Activated naive CD4-positive, alpha-beta T cell treated with anti-CD3 and anti-CD28 coated beads, Interleukin-2, amount 10 ng/mL, durations not matched to agents 7 days and 5 days (primary cell): Measurements from ENCODE around the gene FRMD8.

Source experiments
- CTCF ChIA-PET: fragments of 350-600 bp; sonication (Branson Sonifier 250); formaldehyde crosslinking; loops from one replicate; lab custom pipeline; 2021; ENCODE audit warnings: antibody characterized with exemption; lab: Charles Lee
- DNase-seq: peaks from one replicate; pipeline ENCODE4 v3.0.0-alpha.2; 2020
- H3K27ac Mint-ChIP-seq: one replicate; pipeline ENCODE4 v1.8.0; 2021; ENCODE audit warnings: mild to moderate bottlenecking, moderate library complexity, mixed read lengths
- H3K27me3 Mint-ChIP-seq: one replicate; pipeline ENCODE4 v1.8.0; 2021; ENCODE audit warnings: mild to moderate bottlenecking, mixed read lengths
- H3K36me3 Mint-ChIP-seq: one replicate; pipeline ENCODE4 v1.8.0; 2021; ENCODE audit warnings: mixed read lengths
- H3K4me1 Mint-ChIP-seq: one replicate; pipeline ENCODE4 v1.8.0; 2021; ENCODE audit warnings: mixed read lengths
- H3K4me3 Mint-ChIP-seq: one replicate; pipeline ENCODE4 v1.8.0; 2021; ENCODE audit warnings: mild to moderate bottlenecking, moderate library complexity, mixed read lengths
- H3K9me3 Mint-ChIP-seq: one replicate; pipeline ENCODE4 v1.8.0; 2021; ENCODE audit warnings: mixed read lengths

Gene FRMD8

GRCh38 chr11:65452806-65453490, 66.5 kb downstream of the FRMD8 start:
- no peak overlapping the region for H3K4me3 Mint-ChIP-seq
- peaks cover 3% of the 10 kb centered on the region for H3K36me3 Mint-ChIP-seq
- peaks cover 2% of the 10 kb centered on the region for H3K9me3 Mint-ChIP-seq
- CTCF ChIA-PET: interaction anchor here (0.6 kb wide), 1 partner anchor 25 kb away, joined by 3 read pairs; no protein-coding TSS in a partner anchor
- H3K27ac Mint-ChIP-seq: no peak overlapping the region
- H3K4me1 Mint-ChIP-seq: peaks cover 30% of the 10 kb centered on the region
- no peak for DNase-seq
- peaks cover 12% of the 10 kb centered on the region for H3K27me3 Mint-ChIP-seq

- no peak for DNase-seq
- peaks cover 1% of the 10 kb centered on the region for H3K9me3 Mint-ChIP-seq
- H3K4me3 Mint-ChIP-seq: peak overlapping the region; percentile 90
- peak overlapping the region; percentile 74 for H3K27ac Mint-ChIP-seq
- CTCF ChIA-PET: interaction anchor here (1.0 kb wide), 1 partner anchor 17 kb away, joined by 3 read pairs; no protein-coding TSS in a partner anchor
- H3K36me3 Mint-ChIP-seq: peaks cover 3% of the 10 kb centered on the region
- H3K27me3 Mint-ChIP-seq: peaks cover 8% of the 10 kb centered on the region
- peaks cover 30% of the 10 kb centered on the region for H3K4me1 Mint-ChIP-seq
These were observed 67.9 kb downstream of the FRMD8 start for GRCh38 chr11:65454311-65454695.

GRCh38 chr11:65454696-65455456, 68.4 kb downstream of the FRMD8 start:
- CTCF ChIA-PET: interaction anchor here (1.0 kb wide), 1 partner anchor 17 kb away, joined by 3 read pairs; no protein-coding TSS in a partner anchor
- H3K36me3 Mint-ChIP-seq: peaks cover 3% of the 10 kb centered on the region

DNA sequence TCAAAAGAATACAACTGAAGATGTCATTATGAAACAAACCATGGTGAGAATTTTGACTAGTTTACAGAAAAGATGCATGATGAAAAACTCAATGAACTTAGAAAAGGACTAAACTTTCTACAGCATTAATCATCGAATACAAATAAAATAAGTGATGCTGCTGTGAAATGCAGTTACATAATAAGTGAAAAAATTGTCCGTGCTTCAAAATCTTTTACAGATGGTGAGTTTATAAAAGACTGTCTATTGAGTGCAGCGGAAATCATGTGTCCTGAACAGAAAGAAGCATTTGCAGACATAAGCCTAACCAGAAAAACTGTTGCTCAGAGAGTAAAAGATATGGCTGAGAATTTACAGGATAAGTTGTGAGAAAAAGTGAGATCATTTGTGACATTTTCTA, 70.0 kb downstream of the FRMD8 start:
- peak overlapping the region; percentile 66 for H3K4me3 Mint-ChIP-seq
- CTCF ChIA-PET: no interaction called here
- H3K27me3 Mint-ChIP-seq: peaks cover 8% of the 10 kb centered on the region
- H3K36me3 Mint-ChIP-seq: peaks cover 3% of the 10 kb centered on the region
- DNase-seq: no peak
- H3K9me3 Mint-ChIP-seq: no peaks in the 10 kb centered on the region
- H3K27ac Mint-ChIP-seq: no peak overlapping the region
- peaks cover 32% of the 10 kb centered on the region for H3K4me1 Mint-ChIP-seq

More at GRCh38 chr11:65454696-65455456, 68.4 kb downstream of the FRMD8 start:
- Mint-ChIP-seq H3K4me1 (peaks cover 32% of the 10 kb centered on the region), H3K27ac (peak overlapping the region; percentile 74), H3K27me3 (peaks cover 8% of the 10 kb centered on the region), H3K4me3 (peak overlapping the region; percentile 90), H3K9me3 (no peaks in the 10 kb centered on the region)
- peak; percentile 89 for DNase-seq

DNA sequence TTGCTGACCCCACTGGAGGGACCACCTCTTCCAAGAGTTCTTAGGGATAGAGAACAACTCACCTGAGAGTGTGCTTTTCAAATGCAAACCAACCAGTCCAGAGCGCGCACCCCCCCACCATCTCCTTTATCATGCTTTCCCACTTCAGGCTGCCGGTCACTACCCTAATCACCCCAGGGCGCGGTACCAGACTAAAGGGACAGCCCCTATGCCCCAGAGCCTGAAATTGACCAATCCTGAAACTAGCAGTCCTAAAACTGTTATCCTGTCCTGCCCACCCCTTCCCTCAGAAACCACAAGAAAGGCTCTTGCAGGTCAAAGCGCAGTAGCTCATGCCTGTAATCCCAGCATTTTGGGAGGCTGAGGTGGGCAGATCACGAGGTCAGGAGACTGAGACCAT, 73.1 kb downstream of the FRMD8 start:
- H3K36me3 Mint-ChIP-seq: peaks cover 2% of the 10 kb centered on the region
- peaks cover 26% of the 10 kb centered on the region for H3K4me1 Mint-ChIP-seq
- H3K27me3 Mint-ChIP-seq: peaks cover 14% of the 10 kb centered on the region
- no peak overlapping the region for H3K4me3 Mint-ChIP-seq
- no peak for DNase-seq
- CTCF ChIA-PET: interaction anchor here (1.5 kb wide), 1 partner anchor 9 kb away, joined by 5 read pairs; no protein-coding TSS in a partner anchor
- no peak overlapping the region for H3K27ac Mint-ChIP-seq
- no peaks in the 10 kb centered on the region for H3K9me3 Mint-ChIP-seq
